ENCODE data around the gene UFD1. TPM values are rescaled to one million over a fixed set of nuclear protein-coding genes. Genes with fewer than 3 reads are reported as not detected.

UFD1 gene
- total and polyA plus RNA-seq, 2 of the 13 experiments (the other 11 are each of a cell fraction or from before 2014, with no cell fraction given): 47.9 to 51.1 TPM

DNA sequence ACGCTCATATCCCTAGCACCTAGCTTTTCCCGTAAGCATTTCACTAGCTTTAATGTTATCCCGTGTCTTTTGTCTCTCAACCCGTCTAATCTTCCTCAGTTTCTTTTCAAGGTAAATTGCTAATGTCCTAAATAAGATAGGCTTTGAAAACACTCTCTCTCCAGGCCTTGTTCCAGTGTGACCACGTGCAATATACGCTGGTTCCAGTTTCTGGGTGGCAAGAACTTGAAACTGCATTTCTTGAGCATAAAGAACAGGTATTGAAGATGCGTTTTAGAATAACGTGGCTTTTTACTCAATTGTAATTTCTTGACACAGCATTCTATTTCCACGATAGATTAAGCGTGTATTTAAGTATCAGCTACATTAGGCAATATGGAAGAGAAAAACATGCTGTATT, 1.8 kb upstream of the UFD1 start:
- H3K9ac ChIP-seq (ENCODE audit: insufficient read depth, low read depth, low read length): peak overlapping the region; percentile 97
- no peaks in the 10 kb centered on the region; a peak in 1 of 5 replicates for H3K27me3 ChIP-seq (ENCODE audit: control insufficient read depth in 1 of 2, insufficient read depth in 2 of 2, low read length in 2 of 2)
- H3K4me1 ChIP-seq (ENCODE audit: insufficient read depth, low read length): peaks cover 25% of the 10 kb centered on the region
- H4K20me1 ChIP-seq (ENCODE audit: insufficient read depth, low read length): peaks cover 13% of the 10 kb centered on the region; the same call in 1 of the 2 replicates
- ChIA-PET POLR2A (interaction anchor here (1.5 kb wide), 1 partner anchor 302 kb away, joined by 8 read pairs; the partner anchor contains the start of gene SLC25A1), CTCF (ENCODE audit: low intra/inter-chr PET ratio, low total read pairs) (no interaction called here)
- BruUV-seq (replicated peaks): TSS peak; percentile 67
- no peak overlapping the region for H2AFZ ChIP-seq (ENCODE audit: low read length)
- H3K79me2 ChIP-seq (ENCODE audit: insufficient read depth, low read length): peaks cover 36% of the 10 kb centered on the region
- peak overlapping the region; percentile 71 to 97 (median 88); a peak in 5 of 6 replicates for H3K4me3 ChIP-seq (replicated peaks in 1 of 3; ENCODE audit: insufficient read depth in 1 of 3, low read depth in 2 of 3, low read length in 3 of 3)
- TF ChIP-seq BORCS8-MEF2B (CRISPR knock-in tag; IDR thresholded peaks at IDR 0.05) (no peak), KAT7 (CRISPR knock-in tag; IDR thresholded peaks at IDR 0.05; ENCODE audit: borderline replicate concordance) (no peak), ZNF382 (CRISPR knock-in tag; IDR thresholded peaks at IDR 0.05; ENCODE audit: borderline replicate concordance) (no peak), ZNF280B (CRISPR knock-in tag; IDR thresholded peaks at IDR 0.05; ENCODE audit: borderline replicate concordance) (no peak), NBN (conservative IDR thresholded peaks at IDR 0.05) (no peak), ATAD3A (CRISPR knock-in tag; IDR thresholded peaks at IDR 0.05) (no peak), FOXA1 (IDR thresholded peaks at IDR 0.05) (no peak), FOXA1 (CRISPR knock-in tag; IDR thresholded peaks at IDR 0.05) (no peak), TP53 (CRISPR knock-in tag; conservative IDR thresholded peaks at IDR 0.05) (no peak), ZNF326 (CRISPR knock-in tag; IDR thresholded peaks at IDR 0.05; ENCODE audit: borderline replicate concordance) (no peak), ZC3H13 (CRISPR knock-in tag; IDR thresholded peaks at IDR 0.05) (no peak), TARDBP (CRISPR knock-in tag; IDR thresholded peaks at IDR 0.05) (no peak), ZNF652 (CRISPR knock-in tag; IDR thresholded peaks at IDR 0.05; ENCODE audit: borderline replicate concordance, low read depth) (no peak), RCOR2 (CRISPR knock-in tag; IDR thresholded peaks at IDR 0.05) (no peak), ELF3 (CRISPR knock-in tag; IDR thresholded peaks at IDR 0.05) (no peak), ZBTB38 (CRISPR knock-in tag; IDR thresholded peaks at IDR 0.05) (no peak), ZNF143 (CRISPR knock-in tag; IDR thresholded peaks at IDR 0.05) (no peak)
- TF ChIP-seq, protein P1, sequence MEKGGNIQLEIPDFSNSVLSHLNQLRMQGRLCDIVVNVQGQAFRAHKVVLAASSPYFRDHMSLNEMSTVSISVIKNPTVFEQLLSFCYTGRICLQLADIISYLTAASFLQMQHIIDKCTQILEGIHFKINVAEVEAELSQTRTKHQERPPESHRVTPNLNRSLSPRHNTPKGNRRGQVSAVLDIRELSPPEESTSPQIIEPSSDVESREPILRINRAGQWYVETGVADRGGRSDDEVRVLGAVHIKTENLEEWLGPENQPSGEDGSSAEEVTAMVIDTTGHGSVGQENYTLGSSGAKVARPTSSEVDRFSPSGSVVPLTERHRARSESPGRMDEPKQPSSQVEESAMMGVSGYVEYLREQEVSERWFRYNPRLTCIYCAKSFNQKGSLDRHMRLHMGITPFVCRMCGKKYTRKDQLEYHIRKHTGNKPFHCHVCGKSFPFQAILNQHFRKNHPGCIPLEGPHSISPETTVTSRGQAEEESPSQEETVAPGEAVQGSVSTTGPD (CRISPR knock-in tag; IDR thresholded peaks at IDR 0.05): no peak
- H3K4me2 ChIP-seq (ENCODE audit: low read depth, low read length): peak overlapping the region; percentile 80
- H3K36me3 ChIP-seq (replicated peaks in 1 of 2; ENCODE audit: control insufficient read depth in 1 of 2, insufficient read depth in 2 of 2, low read length in 2 of 2): peaks cover 5 to 29% of the 10 kb centered on the region in 2 experiments; a peak in 4 of 5 replicates
- in situ Hi-C loops (cut with HindIII; ENCODE audit: extremely low pct_ligation_motif_present, low pct_unique_long_range_greater_than_20kb) (loop anchor here (5.0 to 10.0 kb wide), 2 partner anchors 64 to 147 kb away; no protein-coding TSS in a partner anchor), intact Hi-C loops (cut with micrococcal nuclease; ENCODE audit: unreplicated experiment) (no loop called here)
- ATAC-seq: no peak
- FAIRE-seq: no peak
- 25% methylated on average over 10 of the region's 10 CpGs for WGBS (ENCODE audit: low lambda C conversion rate)
- no peak overlapping the region for H3K27ac ChIP-seq (ENCODE audit: extremely low read length, insufficient read depth, low read length)
- no peak for DNase-seq (ENCODE audit: low spot score)
- no peaks in the 10 kb centered on the region for H3K9me3 ChIP-seq (ENCODE audit: low read length)

Data from HepG2 (cell line).